ENCODE data around the gene SDCBP2.

SDCBP2 gene

GRCh38 chr20:1357921-1358671 is 29.2 kb upstream of the SDCBP2 start:
- Histone ChIP-seq H3K36me3 (ENCODE audit: insufficient read depth) (no peaks in the 10 kb centered on the region), H3K79me2 (ENCODE audit: insufficient read depth, low read depth) (no peaks in the 10 kb centered on the region; the same call in 1 of the 2 replicates), H3K4me2 (no peak overlapping the region)

GRCh38 chr20:1353956-1354355 is 25.0 kb upstream of the SDCBP2 start:
- Histone ChIP-seq H3K4me2 (no peak overlapping the region), H3K9ac (no peak overlapping the region), H3K27ac (no peak overlapping the region), H3K4me1 (ENCODE audit: low read depth, poor library complexity, severe bottlenecking) (no peaks in the 10 kb centered on the region), H3K79me2 (ENCODE audit: insufficient read depth, low read depth) (no peaks in the 10 kb centered on the region; the same call in 1 of the 2 replicates), H2AFZ (ENCODE audit: low read depth) (no peak overlapping the region), H3K27me3 (ENCODE audit: insufficient read depth, low read depth) (no peaks in the 10 kb centered on the region), H3K36me3 (ENCODE audit: insufficient read depth) (no peaks in the 10 kb centered on the region), H4K20me1 (ENCODE audit: insufficient read depth) (0 out of 2 replicates have a peak, but pooled peaks cover 2% of the 10 kb centered on the region), H3K4me3 (IDR thresholded peaks at IDR 0.05; ENCODE audit: insufficient read depth, low read depth, low read length) (no peak overlapping the region)
- TF ChIP-seq CTCF (conservative IDR thresholded peaks at IDR 0.05; ENCODE audit: low read depth, low read length): no peak

More at GRCh38 chr20:1357921-1358671, 29.2 kb upstream of the SDCBP2 start:
- H3K9ac ChIP-seq: no peak overlapping the region
- no peaks in the 10 kb centered on the region for H3K27me3 ChIP-seq (ENCODE audit: insufficient read depth, low read depth)
- no peak overlapping the region for H2AFZ ChIP-seq (ENCODE audit: low read depth)
- TF ChIP-seq CTCF (conservative IDR thresholded peaks at IDR 0.05; ENCODE audit: low read depth, low read length): no peak
- no peaks in the 10 kb centered on the region for H3K4me1 ChIP-seq (ENCODE audit: low read depth, poor library complexity, severe bottlenecking)
- H4K20me1 ChIP-seq (ENCODE audit: insufficient read depth): no peaks in the 10 kb centered on the region
- H3K4me3 ChIP-seq (IDR thresholded peaks at IDR 0.05; ENCODE audit: insufficient read depth, low read depth, low read length): no peak overlapping the region
- H3K27ac ChIP-seq: no peak overlapping the region

- H3K9ac ChIP-seq: no peak overlapping the region
- no peak overlapping the region for H3K4me2 ChIP-seq
- H3K36me3 ChIP-seq (ENCODE audit: insufficient read depth): no peaks in the 10 kb centered on the region
- no peaks in the 10 kb centered on the region for H3K27me3 ChIP-seq (ENCODE audit: insufficient read depth, low read depth)
- H3K4me3 ChIP-seq (IDR thresholded peaks at IDR 0.05; ENCODE audit: insufficient read depth, low read depth, low read length): no peak overlapping the region
- H2AFZ ChIP-seq (ENCODE audit: low read depth): no peak overlapping the region
- no peaks in the 10 kb centered on the region for H3K79me2 ChIP-seq (ENCODE audit: insufficient read depth, low read depth)
- 0 out of 2 replicates have a peak, but pooled peaks cover 2% of the 10 kb centered on the region for H4K20me1 ChIP-seq (ENCODE audit: insufficient read depth)
- no peak overlapping the region for H3K27ac ChIP-seq
- TF ChIP-seq CTCF (conservative IDR thresholded peaks at IDR 0.05; ENCODE audit: low read depth, low read length): no peak
- H3K4me1 ChIP-seq (ENCODE audit: low read depth, poor library complexity, severe bottlenecking): no peaks in the 10 kb centered on the region
Measured at GRCh38 chr20:1346315-1346969, 17.5 kb upstream of the SDCBP2 start.

- H3K27ac ChIP-seq: no peak overlapping the region
- H3K79me2 ChIP-seq (ENCODE audit: insufficient read depth, low read depth): no peaks in the 10 kb centered on the region
- no peaks in the 10 kb centered on the region for H3K4me1 ChIP-seq (ENCODE audit: low read depth, poor library complexity, severe bottlenecking)
- no peak overlapping the region for H2AFZ ChIP-seq (ENCODE audit: low read depth)
- no peak overlapping the region for H3K9ac ChIP-seq
- no peaks in the 10 kb centered on the region for H3K36me3 ChIP-seq (ENCODE audit: insufficient read depth)
- H3K4me3 ChIP-seq (IDR thresholded peaks at IDR 0.05; ENCODE audit: insufficient read depth, low read depth, low read length): no peak overlapping the region
- no peak overlapping the region for H3K4me2 ChIP-seq
- H3K27me3 ChIP-seq (ENCODE audit: insufficient read depth, low read depth): no peaks in the 10 kb centered on the region
- no peak for TF ChIP-seq CTCF (conservative IDR thresholded peaks at IDR 0.05; ENCODE audit: low read depth, low read length)
- H4K20me1 ChIP-seq (ENCODE audit: insufficient read depth): 0 out of 2 replicates have a peak, but pooled peaks cover under 1% of the 10 kb centered on the region
Measured at GRCh38 chr20:1345756-1346093, 16.8 kb upstream of the SDCBP2 start.
